Heart left ventricle (tissue), 13 donors: ENCODE results near the gene THSD4.

Experiments used
- POLR2A ChIP-seq, 2 donors: fragments of 450-650 bp; IDR thresholded peaks; one replicate each; pipeline ENCODE4 v1.6.1; 2017; ENCODE audit warnings: antibody characterized with exemption in 2 of 2, mild to moderate bottlenecking in 2 of 2, moderate library complexity in 2 of 2
- TF ChIP-seq, protein P1 (sequence below), 12 donors: fragments of 200-600 bp; sonication (generic) in 4 of 12; IDR thresholded peaks; one replicate each; pipeline versions ENCODE4 v1.5.0 to v1.8.0; 2018 to 2022; ENCODE audit warnings: antibody characterized with exemption in 12 of 12, mild to moderate bottlenecking in 5 of 12
- donor health status: ischemic (EF 13 %, LVEDD 7.1; RV severe dilation, severe dysfunction).
- donor health status: DM: no; HTN: yes; CAD: no.
- donor health status: DM: no; HTN: no; CAD: no.
- donor health status: ischemic (EF 25% LVEDD 6.9; RV normal size, moderate dysfunction).
- donor health status: ischemic (EF 25% LVEDD 5.7; RV mildly dilated, moderate dysfunction).
- donor health status: ischemic (EF 35%, LVEDD 5.7; RV mildly dilated, moderate dysfunction).
- donor health status: nonischemic (EF 11% LVEDD 7.7; RV severe dilation, severe dysfunction).
- donor health status: DM: yes; HTN: yes; CAD: no.
- donor health status: PGD.
- donor health status: ischemic (EF 29% LVEDD 5.4; RV normal size, mild dysfunction).
- donor health status: nonischemic (EF 23%, LVEDD 6.1; RV moderate dilation, normal function).

DNA sequence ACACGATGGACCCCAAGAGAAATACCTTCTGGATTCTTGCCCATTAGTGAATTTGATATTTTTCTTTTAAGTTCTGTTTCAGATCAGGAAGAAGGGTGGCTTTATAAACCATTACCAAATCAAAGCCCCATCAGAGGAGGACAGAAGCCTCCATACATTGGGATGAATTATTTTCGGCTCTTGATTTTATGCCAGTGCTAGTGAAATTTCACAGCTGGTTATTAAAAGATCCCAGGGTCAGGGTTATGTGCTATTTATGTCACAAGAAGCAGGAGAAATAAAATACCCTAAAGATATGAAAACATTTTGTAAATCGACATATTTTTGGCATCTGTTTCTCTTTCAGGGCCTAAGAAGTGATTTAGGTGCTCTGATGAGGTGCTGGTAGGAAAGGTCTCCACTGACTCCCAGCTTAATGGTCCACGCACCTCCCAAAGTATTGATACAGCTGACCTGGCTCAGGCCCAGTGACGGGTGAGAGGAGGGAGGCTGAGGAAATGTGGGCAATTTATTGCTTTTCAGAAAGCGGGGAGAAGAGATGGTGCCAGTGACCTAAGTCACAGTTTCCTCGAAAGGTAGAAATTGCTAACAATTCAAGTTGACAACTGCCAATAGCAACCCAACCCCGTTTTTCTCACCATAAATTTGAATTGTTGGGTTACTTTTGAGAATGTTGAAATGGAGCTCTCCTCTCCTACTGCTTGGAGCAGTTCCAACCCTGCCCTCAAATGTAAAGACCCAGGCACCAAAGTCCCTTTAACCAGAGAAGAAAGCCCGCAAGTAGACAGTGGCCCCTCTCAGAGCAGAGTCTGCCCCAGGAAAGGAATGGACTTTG lies 379.5 kb downstream of the THSD4 start:
- TF ChIP-seq, protein P1, sequence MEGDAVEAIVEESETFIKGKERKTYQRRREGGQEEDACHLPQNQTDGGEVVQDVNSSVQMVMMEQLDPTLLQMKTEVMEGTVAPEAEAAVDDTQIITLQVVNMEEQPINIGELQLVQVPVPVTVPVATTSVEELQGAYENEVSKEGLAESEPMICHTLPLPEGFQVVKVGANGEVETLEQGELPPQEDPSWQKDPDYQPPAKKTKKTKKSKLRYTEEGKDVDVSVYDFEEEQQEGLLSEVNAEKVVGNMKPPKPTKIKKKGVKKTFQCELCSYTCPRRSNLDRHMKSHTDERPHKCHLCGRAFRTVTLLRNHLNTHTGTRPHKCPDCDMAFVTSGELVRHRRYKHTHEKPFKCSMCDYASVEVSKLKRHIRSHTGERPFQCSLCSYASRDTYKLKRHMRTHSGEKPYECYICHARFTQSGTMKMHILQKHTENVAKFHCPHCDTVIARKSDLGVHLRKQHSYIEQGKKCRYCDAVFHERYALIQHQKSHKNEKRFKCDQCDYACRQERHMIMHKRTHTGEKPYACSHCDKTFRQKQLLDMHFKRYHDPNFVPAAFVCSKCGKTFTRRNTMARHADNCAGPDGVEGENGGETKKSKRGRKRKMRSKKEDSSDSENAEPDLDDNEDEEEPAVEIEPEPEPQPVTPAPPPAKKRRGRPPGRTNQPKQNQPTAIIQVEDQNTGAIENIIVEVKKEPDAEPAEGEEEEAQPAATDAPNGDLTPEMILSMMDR (IDR thresholded peaks at IDR 0.05), result no peak
- no peak for TF ChIP-seq POLR2A (IDR thresholded peaks at IDR 0.05)
